Fibroblast of lung (primary cell): Measurements from ENCODE around the gene GRID1.

Experiments
- CTCF ChIP-seq, 2 donors: IDR thresholded peaks in 1 of 2; conservative IDR thresholded peaks in 1 of 2; 1 replicate in 1 of 2; 2 replicates in 1 of 2; pipeline ENCODE4 v1.5.1; 2011 to 2012; ENCODE audit warnings: low read length in 2 of 2, control low read depth in 1 of 2, inconsistent platforms in 1 of 2, low read depth in 1 of 2, mild to moderate bottlenecking in 1 of 2
- EZH2 ChIP-seq: IDR thresholded peaks from 2 replicates; pipeline ENCODE4 v1.5.1; 2012; ENCODE audit warnings: low read length, control low read depth, mild to moderate bottlenecking; ENCODE audit errors: missing control alignments

GRCh38 chr10:86055928-86056327 is 310.7 kb downstream of the GRID1 start:
- TF ChIP-seq CTCF (conservative IDR thresholded peaks at IDR 0.05 in 1 of 2, IDR thresholded peaks at IDR 0.05 in 1 of 2; ENCODE audit: low read depth in 1 of 2, low read length in 2 of 2) (no peak), EZH2 (no peak)
